Stimulated activated CD4-positive, alpha-beta T cell treated with anti-CD3 and anti-CD28 coated beads, Interleukin-2, amount 100 ng/mL, for 4 hours (primary cell): ENCODE measurements around the gene FNDC3B.

Experiments used
- DNase-seq: peaks from one replicate; pipeline ENCODE4 v3.0.0-alpha.2; 2020; ENCODE audit warnings: low read depth

The FNDC3B gene

GRCh38 chr3:172170841-172171240, 131.5 kb downstream of the FNDC3B start:
- no peak for DNase-seq

GRCh38 chr3:172171396-172172075, 132.2 kb downstream of the FNDC3B start:
- DNase-seq = no peak

GRCh38 chr3:172173316-172174254, 134.2 kb downstream of the FNDC3B start:
- no peak for DNase-seq

GRCh38 chr3:172174513-172175253, 135.3 kb downstream of the FNDC3B start:
- no peak for DNase-seq

GRCh38 chr3:172175254-172175599, 135.8 kb downstream of the FNDC3B start:
- no peak for DNase-seq

GRCh38 chr3:172176061-172176770, 136.8 kb downstream of the FNDC3B start:
- DNase-seq = no peak

GRCh38 chr3:172177046-172177445, 137.7 kb downstream of the FNDC3B start:
- no peak for DNase-seq

- no peak for DNase-seq
Measured at GRCh38 chr3:172177803-172178316, 138.5 kb downstream of the FNDC3B start.

- no peak for DNase-seq
Measured at GRCh38 chr3:172179680-172180399, 140.5 kb downstream of the FNDC3B start.

GRCh38 chr3:172180473-172180872, 141.1 kb downstream of the FNDC3B start:
- no peak for DNase-seq

GRCh38 chr3:172181932-172182586, 142.7 kb downstream of the FNDC3B start:
- no peak for DNase-seq

- DNase-seq = no peak
Measured at GRCh38 chr3:172182797-172183196, 143.4 kb downstream of the FNDC3B start.

- DNase-seq = no peak
Measured at GRCh38 chr3:172184106-172184822, 144.9 kb downstream of the FNDC3B start.

GRCh38 chr3:172185907-172186306, 146.5 kb downstream of the FNDC3B start:
- no peak for DNase-seq

- DNase-seq = no peak
Measured at GRCh38 chr3:172186607-172187006, 147.2 kb downstream of the FNDC3B start.

- DNase-seq = no peak
Measured at GRCh38 chr3:172187511-172187910, 148.1 kb downstream of the FNDC3B start.

- DNase-seq = no peak
Measured at GRCh38 chr3:172188511-172188910, 149.1 kb downstream of the FNDC3B start.

- DNase-seq = no peak
Measured at GRCh38 chr3:172189213-172189612, 149.8 kb downstream of the FNDC3B start.

GRCh38 chr3:172189987-172190603, 150.7 kb downstream of the FNDC3B start:
- DNase-seq = no peak
